Fibroblast of skin of left biceps (primary cell): ENCODE data around the gene SERINC3.
"Not testable (repeated sequence)": the region's sequence is repeated elsewhere in the genome, so short reads cannot be mapped to it uniquely, and the experiment has no call there.

Source experiments
- DNase-seq, 2 experiments: peaks; one replicate each; pipeline ENCODE4 v3.0.0-alpha.2; 2013; ENCODE audit warnings: low read depth in 2 of 2

Gene SERINC3

DNA sequence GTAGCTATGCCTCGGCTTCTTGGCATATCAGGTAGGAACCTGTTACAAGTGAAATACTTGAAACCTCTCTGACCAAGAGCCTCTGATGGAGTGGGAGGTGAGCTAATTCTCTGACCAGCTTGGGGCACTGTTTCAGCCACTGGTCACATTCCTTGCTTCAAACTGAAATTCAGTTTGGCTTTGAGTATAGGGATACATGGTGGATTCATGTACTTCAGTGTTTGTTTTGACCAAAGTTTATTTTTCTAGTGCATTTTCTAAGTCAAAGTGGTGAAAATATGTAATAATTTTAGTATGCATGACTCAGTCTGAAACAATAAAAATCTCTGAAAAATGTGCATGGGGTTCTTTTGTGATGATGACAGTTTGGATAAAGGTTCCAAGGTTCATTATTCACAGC, 27.6 kb downstream of the SERINC3 start:
- DNase-seq, result no peak

DNA sequence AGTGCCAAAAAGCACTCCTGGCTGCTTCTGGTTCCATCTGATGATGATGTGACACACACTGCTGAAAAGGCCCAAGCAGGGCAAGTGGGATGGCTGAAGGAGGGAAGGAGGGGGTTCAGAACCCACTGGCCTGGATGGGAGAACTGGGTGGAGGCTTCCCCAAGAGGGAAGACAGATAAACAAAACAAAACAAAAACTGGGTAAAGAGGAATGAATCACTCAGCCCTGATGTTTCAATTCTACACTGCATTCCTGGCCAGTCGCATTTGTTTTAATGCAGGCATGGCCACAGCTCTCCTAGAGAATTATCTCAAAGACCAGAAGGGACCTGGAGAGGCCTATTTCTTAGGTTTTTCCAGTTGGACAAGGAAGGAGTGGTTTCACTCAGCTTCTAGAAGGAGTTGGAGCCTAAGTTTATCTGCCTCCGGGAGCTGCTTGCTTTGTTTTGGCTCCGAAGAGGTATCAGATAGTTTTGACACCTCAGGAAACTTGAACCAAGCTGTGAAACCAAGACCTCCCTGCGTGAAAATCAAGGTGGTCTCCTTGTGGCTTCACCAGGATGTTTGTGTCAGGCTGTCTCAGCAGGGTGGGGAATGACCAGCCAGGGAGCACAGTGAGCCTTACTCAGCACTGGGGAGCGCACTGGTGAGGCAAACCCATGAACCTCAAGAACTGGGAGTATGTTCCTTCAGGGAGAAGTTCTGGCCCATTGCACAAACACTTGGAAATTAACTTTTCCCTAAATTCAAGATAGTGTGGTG, 30.1 kb downstream of the SERINC3 start:
- no peak for DNase-seq

DNA sequence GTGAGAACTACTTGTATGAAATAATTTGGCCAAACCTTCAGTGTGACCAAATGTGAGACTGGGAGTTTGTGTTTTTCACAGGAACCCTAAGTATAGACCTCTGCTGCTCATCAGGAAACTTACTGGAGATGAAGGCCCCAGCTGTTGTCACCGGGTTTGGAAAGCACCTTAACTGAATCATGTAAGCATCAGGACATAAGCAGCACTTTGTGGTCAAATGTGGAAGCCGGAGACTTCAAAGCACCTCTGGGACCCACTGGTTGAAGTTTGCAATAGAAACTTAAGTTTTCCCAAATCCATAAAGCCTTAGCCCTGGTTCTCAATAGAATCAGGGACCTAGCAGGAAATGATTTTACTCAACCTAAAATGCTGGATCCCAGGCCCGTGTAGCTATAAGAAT, 31.9 kb downstream of the SERINC3 start:
- no peak for DNase-seq

DNA sequence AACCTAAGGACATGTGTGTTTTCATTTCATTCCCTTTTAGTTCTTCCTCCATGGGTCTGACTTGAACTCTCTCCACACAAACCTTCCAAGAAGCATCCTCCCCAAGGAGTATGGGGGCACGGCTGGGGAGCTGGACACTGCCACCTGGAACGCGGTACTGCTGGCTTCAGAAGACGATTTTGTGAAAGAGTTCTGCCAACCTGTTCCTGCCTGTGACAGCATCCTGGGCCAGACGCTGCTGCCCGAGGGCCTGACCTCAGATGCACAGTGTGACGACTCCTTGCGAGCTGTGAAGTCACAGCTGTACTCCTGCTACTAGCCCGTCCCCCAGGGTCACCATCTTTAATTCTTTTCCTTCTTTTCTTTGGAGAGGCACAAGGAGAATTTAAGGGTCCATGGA, 32.6 kb downstream of the SERINC3 start:
- DNase-seq, result no peak

DNA sequence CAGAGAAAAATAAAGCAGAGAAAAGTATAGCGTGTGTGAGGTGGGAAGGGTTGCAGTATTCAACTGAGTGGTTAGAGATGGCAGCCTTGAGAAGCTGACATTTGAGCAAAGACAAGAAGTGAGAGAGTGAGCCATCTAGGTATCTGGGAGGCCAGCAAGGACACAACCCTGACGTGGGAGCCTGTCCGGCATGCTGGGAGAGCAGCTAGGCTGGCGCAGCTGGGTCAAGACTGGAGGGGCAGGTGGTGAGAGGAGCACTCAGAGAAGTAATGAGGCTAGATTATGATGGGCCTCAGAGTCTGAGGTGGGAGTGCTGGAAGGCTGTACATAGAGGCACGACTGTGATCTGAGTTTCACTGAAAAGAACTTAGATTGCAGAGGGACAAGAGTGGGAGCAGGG, 33.3 kb downstream of the SERINC3 start:
- DNase-seq, result no peak

DNA sequence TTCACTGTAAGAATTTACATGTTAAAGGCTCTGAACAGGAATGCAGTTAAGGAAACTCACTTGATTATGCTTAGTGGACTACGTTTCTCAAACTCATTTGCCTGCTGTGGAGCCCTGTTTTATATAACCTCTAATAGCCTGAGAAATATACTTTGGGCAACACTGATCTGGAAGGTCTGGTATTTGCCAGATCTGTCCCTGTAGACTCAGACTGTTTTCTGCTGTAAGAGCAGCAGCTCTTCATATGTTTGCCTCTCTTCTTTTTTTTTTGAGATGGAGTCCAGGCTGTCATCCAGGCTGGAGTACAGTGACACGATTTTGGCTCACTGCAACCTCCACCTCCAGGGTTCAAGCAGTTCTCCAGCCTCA, 36.1 kb downstream of the SERINC3 start:
- DNase-seq, result no peak

DNA sequence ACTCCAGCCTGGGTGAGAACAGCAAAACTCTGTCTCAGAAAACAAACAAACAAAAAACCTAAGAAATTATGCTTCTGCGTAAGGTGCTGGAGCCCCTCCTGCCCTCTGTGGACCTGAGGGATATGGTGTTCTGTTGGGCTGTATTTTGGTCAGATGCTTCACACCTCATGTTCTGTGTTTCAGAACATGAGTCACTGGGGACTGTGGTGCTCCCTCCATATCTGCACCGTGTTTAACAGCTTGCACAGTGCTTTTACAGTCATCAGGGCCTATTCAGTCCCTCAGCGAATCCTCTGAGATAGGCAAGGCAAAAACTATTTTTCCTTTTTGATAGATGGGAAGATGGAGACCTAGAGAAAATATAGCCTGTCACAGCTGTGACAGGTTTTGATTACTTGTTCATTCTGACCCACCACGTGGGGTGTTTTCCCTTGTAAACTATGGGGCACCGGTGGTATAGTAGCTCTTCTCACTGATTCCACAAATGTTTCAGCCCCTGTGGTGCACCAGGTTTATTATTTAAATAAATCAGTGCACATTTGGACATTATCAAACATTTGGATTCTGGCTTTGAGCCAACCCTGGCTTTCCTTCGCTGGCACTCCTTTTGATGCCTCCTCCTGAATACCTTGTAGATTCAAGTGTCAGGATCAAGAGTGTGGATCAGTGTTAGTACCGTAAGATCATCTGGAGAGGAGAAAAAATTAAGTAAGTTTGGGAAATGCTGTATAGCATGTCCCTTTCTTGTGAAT, 36.6 kb downstream of the SERINC3 start:
- no peak for DNase-seq

DNA sequence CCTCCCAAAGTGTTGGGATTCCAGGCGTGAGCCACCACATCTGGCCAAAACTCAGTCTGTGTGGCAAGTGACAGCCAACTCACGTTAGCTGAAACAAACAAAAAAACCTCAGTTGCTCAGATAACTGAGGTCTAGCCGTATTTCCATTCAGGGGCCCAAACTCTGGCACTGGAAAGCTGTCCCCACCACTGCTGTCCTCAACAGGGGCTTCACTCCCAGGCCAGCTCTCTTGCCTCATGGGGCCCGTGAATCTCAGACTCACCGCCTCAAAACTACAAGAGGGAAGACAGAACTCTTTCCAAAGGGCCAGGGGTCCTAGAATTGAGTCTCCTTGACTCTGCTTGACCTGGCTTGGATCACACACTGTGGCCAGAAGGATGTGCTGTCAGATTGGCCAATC, 38.8 kb downstream of the SERINC3 start:
- DNase-seq, result no peak

DNA sequence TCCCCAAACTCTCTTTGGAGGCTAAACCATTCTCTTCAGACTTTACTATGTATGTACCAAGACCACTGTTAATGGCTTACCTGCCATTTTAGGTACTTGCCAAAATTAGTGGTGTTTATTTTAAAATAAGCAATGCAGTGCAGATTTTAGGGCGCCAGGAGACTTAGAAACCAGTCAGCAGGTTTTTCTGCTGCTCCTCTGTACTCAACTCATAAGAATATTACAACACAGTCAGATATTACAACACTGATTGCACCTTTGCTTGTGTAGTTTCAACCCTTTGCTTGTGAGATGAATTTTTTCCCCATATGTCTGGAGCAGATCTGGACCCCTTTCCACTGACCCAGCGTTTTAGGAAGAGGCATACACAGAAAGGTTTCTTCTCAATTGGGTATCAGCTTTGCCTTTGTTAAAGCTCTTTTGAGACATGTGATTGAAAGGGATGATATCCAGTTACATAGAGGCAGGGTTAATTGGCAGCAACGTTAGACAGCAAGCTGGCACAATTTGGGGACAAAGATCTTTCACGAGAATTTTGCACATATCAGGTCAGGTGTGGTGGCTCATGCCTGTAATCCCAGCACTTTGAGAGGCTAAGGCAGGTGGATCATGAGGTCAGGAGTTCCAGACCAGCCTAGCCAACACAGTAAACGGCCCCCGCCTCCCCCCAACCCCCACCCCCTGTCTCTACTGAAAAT, 40.0 kb downstream of the SERINC3 start:
- DNase-seq, result no peak

DNA sequence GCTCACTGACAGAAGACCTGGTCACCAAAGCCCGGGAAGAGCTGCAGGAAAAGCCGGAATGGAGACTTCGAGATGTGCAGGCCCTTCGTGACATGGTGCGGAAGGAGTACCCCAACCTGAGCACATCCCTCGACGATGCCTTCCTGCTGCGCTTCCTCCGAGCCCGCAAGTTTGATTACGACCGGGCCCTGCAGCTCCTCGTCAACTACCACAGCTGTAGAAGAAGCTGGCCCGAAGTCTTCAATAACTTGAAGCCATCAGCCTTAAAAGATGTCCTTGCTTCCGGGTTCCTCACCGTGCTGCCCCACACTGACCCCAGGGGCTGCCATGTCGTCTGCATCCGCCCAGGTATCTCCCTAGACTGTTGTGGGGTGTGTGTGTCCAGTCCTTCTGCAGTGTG, 41.8 kb downstream of the SERINC3 start:
- DNase-seq, result no peak

DNA sequence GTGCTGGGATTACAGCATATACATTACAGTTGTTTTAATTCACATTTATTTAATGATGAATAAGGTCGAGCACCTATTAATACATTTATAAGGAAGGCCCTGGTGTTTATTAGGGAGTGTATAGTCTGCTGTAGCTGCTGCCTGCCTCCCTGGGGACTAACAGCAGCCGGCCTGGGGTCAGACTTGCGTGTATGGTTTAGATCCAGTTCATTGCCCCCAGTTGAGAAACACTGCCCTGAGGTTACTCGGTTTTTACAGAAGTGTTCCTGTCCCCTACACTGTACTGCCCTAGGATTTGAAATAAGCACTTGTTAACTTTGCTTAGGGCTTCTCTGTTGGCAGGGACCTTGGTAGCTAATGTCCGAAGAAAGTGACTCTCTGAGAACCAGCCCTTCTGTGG, 42.2 kb downstream of the SERINC3 start:
- no peak for DNase-seq

DNA sequence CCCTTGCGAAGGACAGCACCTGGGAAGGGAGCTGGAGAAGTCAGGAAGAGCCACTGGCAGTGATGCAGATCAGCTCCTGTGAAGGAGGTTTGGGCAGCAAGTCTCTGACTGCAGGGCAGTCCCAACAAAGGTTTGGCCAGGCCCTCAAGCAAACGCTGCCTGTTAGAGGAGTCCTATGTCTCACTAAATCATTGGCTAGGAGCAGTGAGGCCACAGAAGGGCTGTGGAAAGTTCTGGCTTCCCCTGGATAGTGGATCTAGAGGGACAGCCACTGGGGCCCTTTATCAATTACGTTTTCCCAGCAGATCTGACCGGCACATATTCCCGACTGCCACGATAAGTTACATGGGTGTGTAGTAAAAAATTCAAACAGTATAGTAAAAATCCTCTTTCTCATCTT, 43.7 kb downstream of the SERINC3 start:
- no peak for DNase-seq

DNA sequence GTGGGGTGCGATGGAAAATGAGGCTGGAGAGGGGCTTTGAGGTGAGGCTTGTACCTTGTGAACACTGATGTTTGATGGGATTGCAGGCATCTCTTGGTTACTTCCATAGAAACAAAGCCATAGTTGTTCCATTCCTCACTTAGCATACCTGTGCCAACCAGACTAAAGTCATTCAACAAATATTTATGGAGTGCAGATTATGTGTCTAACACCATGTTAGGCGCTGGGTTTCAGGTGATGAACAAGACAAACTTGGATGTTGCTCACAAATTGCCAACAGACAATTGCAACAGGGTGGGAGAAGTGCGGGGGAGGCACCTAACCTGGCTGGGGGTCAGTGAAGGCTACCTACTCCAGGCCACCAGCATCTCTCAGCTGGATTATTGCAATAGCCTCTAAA, 44.7 kb downstream of the SERINC3 start:
- DNase-seq, result no peak

DNA sequence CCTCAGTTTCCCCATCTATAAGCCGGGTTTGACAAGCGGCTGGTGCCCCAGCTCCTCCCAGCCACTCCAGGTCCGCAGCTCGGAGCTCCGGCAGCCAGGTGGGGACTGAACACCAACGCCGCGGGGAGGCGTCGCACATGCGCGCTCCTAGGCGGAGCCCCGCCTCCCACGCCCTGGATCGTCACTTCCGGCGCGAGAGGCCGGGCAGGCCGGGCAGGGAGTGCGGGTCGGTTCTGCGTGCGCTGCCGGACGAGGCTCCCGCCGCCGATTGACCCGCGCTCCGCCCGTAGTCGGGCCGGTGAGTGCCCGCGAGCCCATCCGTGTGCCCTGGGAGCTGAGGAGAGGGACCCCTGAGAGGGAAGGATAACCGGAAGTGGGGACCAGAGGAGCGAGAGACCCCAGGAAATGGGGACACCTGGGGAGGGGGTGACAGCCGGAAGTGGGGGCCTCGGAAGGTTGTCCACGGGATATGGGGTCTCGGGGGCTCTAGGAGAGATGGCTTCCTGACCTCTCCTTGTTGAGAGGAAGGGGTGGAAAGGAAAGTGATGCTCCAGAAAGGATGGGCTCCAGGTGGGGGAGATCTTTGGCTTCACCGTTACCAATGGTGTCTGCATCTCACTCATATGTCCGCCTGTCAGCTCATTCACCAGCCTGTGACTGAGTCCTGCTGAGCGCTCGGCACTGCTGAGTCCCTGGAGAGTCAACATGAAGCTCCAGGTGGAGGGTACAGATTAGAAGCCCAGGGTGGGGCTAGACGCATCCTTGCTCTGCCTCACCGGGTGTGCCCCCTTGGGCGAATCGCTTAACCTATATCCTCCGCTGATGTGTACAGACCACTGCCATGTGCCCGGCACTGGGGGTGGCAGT, 45.9 kb downstream of the SERINC3 start, which contains the start of gene TTPAL:
TTPAL (plus strand) TSS at position 181 of the 867 bp plus-strand sequence. CDS start 4,126 bp downstream, outside the sequence.
- peak in 1 of 2 experiments; percentile 49 for DNase-seq

DNA sequence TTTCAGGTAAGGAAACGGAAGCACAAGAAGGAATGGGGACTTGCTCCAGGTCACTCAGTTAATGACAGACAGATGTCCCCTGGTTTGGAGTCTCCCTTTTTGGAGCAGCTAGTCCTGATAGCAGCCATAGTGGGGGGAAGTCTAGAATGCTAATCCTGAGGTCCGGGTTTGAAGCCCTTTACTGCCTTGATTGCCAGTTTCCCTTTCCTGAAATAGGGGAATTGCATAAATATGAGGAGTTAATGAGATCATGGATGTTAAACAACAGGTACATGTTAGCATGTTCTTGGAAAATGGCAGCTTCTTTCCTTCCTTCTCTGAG, 46.5 kb downstream of the SERINC3 start:
- DNase-seq, result no peak

DNA sequence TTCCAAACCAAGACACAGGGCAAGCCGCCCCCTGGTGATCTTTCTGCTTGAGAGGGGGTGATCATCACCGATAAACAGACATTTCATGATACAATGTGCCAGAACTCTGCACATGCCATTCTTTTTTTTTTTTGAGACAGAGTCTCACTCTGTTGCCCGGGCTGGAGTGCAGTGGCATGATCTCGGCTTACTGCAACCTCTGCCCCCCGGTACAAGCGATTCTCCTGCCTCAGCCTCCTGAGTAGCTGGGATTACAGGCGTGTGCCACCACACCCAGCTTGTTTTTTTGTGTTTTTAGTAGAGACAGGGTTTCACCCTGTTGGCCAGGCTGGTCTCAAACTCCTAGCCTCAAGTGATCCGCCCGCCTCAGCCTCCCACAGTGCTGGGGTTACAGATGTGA, 49.6 kb downstream of the SERINC3 start:
- not testable (repeated sequence) for DNase-seq

DNA sequence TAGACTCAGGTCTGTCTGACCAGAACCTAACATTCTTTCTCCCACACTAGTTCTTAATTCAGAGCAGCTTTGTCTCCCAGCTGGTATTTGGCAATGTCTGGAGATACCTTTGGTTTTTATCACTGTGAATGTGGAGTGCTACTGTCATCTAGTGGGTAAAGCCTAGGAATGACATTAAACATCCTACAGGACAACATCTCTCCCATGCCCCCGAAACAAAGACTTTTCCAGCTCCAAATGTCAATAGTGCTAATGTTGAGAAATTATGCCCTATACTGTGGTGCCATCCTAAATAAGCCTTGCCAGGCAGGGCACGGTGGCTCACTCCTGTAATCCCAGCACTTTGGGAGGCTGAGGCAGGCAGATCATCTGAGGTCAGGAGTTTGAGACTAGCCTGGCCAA, 50.4 kb downstream of the SERINC3 start:
- DNase-seq, result peak in 1 of 2 experiments; percentile 32

DNA sequence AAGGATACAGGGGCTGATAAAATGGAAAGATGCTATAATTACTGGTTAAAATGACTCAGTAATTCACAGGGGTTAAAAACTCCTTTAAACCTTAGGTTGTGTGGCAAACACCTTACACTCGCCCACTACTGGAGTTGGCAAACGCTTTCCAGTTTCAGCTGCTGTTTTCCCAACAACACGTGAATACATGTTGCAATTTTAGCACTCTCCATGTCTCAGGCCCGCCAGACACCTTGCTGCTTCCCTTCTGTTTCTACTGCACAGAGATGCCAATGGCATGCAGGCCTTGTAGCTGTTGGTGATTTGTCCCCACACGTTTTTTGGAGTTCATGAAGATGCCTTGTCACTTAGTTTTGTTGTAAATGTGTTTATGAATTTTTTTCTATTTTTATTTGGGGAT, 51.5 kb downstream of the SERINC3 start:
- no peak for DNase-seq

DNA sequence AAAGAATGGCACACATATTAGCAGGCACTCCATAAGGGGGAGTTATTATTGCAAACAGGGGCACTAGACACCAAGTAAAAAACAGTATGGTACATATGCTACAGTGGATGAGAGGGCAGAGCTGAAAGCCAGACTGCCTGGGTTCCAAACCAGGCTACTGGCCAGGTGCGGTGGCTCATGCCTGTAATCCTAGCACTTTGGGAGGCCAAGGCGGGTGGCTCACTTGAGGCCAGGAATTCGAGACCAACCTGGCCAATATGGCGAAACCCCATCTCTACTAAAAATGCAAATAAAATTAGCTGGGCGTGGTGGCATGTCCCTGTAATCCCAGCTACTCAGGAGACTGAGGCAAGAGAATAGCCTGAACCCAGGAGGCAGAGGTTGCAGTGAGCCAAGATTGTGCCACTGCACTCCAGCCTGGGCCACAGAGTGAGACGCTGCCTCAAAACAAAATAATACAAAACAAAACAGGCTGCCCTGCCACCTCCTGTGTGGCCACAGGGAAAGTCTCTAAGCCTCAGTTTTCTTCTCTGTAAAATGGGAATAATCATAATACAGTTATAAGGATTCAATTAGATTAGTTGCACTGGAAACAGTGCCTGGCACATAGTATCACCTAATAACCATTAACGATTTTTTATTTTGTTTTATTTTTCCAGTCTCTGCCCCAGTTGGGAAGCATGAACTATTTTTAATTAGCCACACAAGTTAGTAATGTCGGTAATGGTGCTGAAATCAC, 53.7 kb downstream of the SERINC3 start:
- no peak for DNase-seq

DNA sequence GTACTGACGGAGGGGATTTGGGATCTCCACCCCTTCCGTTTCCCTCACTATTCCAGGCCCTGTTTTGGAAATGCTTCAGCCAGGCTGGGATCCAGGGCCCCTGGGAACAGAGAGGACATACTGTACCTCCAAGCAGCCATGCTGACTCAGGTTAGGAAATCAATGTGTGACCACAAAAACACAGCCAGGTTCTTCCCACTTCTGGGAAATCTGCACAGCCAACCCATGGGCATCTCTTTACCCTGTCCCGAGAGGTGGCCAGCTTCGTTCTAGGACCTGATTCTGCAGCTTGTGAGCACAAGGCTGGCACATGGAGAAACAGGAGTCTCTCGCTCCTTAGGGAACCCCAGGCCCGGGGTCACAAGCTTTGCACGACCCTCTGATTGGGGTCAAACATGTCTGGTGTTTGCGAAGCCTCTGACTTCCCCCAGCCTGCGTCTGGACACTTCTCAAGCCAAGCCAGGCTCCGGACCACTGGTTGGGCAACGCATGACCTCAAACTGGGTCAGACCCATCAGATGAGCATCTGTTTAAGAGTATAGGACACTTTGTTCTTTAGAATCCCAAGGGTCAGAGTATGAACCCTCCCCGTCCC, 54.5 kb downstream of the SERINC3 start:
- no peak for DNase-seq
